GM19025 (cell line): ENCODE results near the gene DNASE1L2.
"Not testable (repeated sequence)": the region's sequence is repeated elsewhere in the genome, so short reads cannot be mapped to it uniquely, and the experiment has no call there.

Experiments
- ATAC-seq: cut with Tn5 transposase; IDR thresholded peaks from one replicate; pipeline ENCODE4 v1.9.1; 2021; ENCODE audit warnings: mild to moderate bottlenecking, low read depth, moderate library complexity; ENCODE audit not compliant: unreplicated experiment

Gene DNASE1L2

GRCh38 chr16:2237493-2238149 lies 1.4 kb downstream of the DNASE1L2 start:
- no peak for ATAC-seq

- ATAC-seq = no peak
Observed at GRCh38 chr16:2238150-2238837, 2.0 kb downstream of the DNASE1L2 start.

GRCh38 chr16:2238838-2239675 lies 2.8 kb downstream of the DNASE1L2 start:
- no peak for ATAC-seq

- ATAC-seq = not testable (repeated sequence)
Observed at GRCh38 chr16:2240331-2240730, 4.1 kb downstream of the DNASE1L2 start.

- no peak for ATAC-seq
Observed at GRCh38 chr16:2242598-2242997, 6.4 kb downstream of the DNASE1L2 start.

GRCh38 chr16:2243031-2243528 lies 6.8 kb downstream of the DNASE1L2 start:
- ATAC-seq = no peak

GRCh38 chr16:2243781-2244180 lies 7.5 kb downstream of the DNASE1L2 start:
- no peak for ATAC-seq

GRCh38 chr16:2244301-2244700 lies 8.1 kb downstream of the DNASE1L2 start:
- ATAC-seq = no peak

GRCh38 chr16:2244926-2245795 lies 8.9 kb downstream of the DNASE1L2 start:
- ATAC-seq = no peak

- ATAC-seq = no peak
Observed at GRCh38 chr16:2246301-2246885, 10.1 kb downstream of the DNASE1L2 start.

GRCh38 chr16:2250652-2251295 lies 14.5 kb downstream of the DNASE1L2 start:
- ATAC-seq = peak; percentile 1

- peak; percentile 85 for ATAC-seq
Observed at GRCh38 chr16:2251296-2252111, 15.3 kb downstream of the DNASE1L2 start, which contains the start of gene ECI1. TSS of gene ECI1 (minus strand) at chr16:2251587. CDS start at chr16:2251566, 21 bp downstream.

GRCh38 chr16:2252806-2253148 lies 16.5 kb downstream of the DNASE1L2 start:
- ATAC-seq = no peak

GRCh38 chr16:2253293-2253692 lies 17.0 kb downstream of the DNASE1L2 start:
- ATAC-seq = no peak

GRCh38 chr16:2256531-2257140 lies 20.4 kb downstream of the DNASE1L2 start:
- ATAC-seq = no peak

GRCh38 chr16:2257726-2258125 lies 21.5 kb downstream of the DNASE1L2 start:
- ATAC-seq = no peak

GRCh38 chr16:2258530-2258929 lies 22.3 kb downstream of the DNASE1L2 start:
- ATAC-seq = not testable (repeated sequence)

- no peak for ATAC-seq
Observed at GRCh38 chr16:2260250-2260649, 24.0 kb downstream of the DNASE1L2 start.
